ENCODE results near the gene CDC45. TPM values are rescaled to one million over a fixed set of nuclear protein-coding genes. Genes with fewer than 3 reads are reported as not detected.
A peak's percentile ranks its signal among the peaks of the same experiment; 100 is the strongest.

Gene CDC45
- total RNA-seq, 4 donors from 2014 or later = 0.39 to 3.9 (median 2.0) TPM

DNA sequence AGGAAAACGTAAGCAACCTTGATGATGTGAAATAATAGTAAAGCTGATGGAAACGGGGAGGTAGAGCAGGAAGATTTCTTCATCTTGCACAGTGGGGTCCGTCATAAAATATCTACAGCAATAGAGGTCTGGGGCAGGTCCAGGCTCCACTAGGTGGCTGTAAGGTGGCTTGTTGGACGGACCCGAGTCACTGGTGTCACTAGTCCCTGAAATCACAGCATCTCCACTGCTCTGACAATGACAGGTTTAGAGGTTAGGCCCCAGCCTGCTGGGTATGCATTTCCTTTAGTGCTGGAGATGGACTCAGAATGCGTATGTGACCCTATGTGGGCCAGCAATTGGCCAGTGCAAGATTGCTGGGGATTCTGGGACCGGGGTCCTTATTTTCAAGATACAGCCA is 69.7 kb downstream of the CDC45 start:
- TF ChIP-seq, protein P1, sequence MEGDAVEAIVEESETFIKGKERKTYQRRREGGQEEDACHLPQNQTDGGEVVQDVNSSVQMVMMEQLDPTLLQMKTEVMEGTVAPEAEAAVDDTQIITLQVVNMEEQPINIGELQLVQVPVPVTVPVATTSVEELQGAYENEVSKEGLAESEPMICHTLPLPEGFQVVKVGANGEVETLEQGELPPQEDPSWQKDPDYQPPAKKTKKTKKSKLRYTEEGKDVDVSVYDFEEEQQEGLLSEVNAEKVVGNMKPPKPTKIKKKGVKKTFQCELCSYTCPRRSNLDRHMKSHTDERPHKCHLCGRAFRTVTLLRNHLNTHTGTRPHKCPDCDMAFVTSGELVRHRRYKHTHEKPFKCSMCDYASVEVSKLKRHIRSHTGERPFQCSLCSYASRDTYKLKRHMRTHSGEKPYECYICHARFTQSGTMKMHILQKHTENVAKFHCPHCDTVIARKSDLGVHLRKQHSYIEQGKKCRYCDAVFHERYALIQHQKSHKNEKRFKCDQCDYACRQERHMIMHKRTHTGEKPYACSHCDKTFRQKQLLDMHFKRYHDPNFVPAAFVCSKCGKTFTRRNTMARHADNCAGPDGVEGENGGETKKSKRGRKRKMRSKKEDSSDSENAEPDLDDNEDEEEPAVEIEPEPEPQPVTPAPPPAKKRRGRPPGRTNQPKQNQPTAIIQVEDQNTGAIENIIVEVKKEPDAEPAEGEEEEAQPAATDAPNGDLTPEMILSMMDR (IDR thresholded peaks at IDR 0.05) = no peak
- TF ChIP-seq POLR2A (IDR thresholded peaks at IDR 0.05) = no peak
- intact Hi-C loops (cut with DNase I; ENCODE audit: low total_unique reads) = no loop called here
- DNase-seq (ENCODE audit: low spot score in 2 of 2) = no peak
- H3K4me3 ChIP-seq (ENCODE audit: low read depth, poor library complexity, severe bottlenecking) = no peak overlapping the region
- 78 to 85% methylated on average over 7 of the region's 7 CpGs for WGBS, 2 donors

DNA sequence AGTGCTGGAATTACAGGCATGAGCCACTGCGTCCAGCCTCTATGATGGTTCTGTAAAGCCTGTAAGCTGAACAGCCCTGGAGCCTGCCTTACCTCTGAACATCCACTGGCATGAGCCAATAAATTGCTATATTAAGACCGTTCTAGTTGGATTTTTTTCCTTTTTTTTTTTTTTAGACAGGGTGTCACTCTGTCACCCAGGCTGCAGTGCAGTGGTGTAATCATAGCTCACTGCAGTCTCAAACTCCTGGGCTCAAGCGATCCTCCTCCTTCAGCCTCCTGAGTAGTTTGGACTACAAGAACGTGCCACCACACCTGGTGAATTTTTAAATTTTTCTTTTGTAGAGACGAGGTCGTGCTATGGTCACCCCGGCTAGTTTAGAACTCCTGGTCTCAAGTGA is 70.7 kb downstream of the CDC45 start:
- DNase-seq (ENCODE audit: low spot score in 2 of 2) = no peak
- WGBS, 2 donors = 83 to 89% methylated on average over 7 of the region's 7 CpGs
- no peak for TF ChIP-seq POLR2A (IDR thresholded peaks at IDR 0.05)
- TF ChIP-seq, protein P1 (IDR thresholded peaks at IDR 0.05) = no peak
- intact Hi-C loops (cut with DNase I; ENCODE audit: low total_unique reads) = no loop called here
- H3K4me3 ChIP-seq (ENCODE audit: low read depth, poor library complexity, severe bottlenecking) = no peak overlapping the region

DNA sequence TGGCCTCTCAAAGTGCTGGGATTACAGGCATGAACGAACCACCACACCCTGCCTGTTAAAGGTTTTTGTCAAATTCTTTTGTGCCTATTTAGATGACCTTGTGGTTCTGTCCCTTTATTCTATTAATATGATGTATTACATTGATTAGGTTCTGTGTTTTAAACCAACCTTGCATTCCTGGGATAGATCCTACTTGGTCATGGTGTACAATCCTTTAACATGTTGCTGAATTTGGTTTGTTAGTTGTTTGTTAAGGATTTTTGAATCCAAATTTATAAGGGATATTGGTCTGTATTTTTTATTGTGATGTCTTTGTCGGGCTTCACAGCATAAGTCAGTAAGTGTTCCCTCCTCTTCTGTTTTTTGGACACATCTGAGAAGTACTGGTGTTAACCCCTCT is 73.5 kb downstream of the CDC45 start:
- 87 to 93% methylated on average over 2 of the region's 2 CpGs for WGBS, 2 donors
- TF ChIP-seq, protein P1 (IDR thresholded peaks at IDR 0.05) = no peak
- TF ChIP-seq POLR2A (IDR thresholded peaks at IDR 0.05) = no peak
- intact Hi-C loops (cut with DNase I; ENCODE audit: low total_unique reads) = no loop called here
- no peak for DNase-seq (ENCODE audit: low spot score in 2 of 2)
- H3K4me3 ChIP-seq (ENCODE audit: low read depth, poor library complexity, severe bottlenecking) = no peak overlapping the region

DNA sequence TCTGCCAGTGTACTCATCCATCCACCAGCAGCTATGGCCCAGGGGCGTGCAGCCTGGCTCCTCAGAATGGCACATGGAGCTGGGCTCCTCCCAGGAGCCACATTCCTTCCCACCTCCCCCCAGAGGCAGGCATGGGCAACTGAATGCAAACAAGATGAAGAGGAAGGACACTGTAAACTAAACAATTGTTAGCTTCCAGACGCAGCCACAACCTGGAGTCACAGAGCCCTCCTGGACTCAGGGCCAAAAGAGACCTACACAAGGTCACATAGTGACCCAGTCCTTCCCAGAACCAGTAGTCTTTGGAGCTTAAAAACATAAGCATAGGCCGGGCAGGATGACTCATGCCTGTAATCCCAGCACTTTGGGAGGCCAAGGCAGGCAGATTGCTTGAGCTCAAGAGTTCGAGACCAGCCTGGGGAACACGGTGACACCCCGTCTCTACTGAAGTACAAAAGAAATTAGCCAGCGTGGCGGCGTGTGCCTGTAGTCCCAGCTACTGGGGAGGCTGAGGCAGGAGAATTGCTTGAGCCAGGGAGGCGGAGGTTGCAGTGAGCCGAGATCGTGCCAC is 75.2 kb downstream of the CDC45 start:
- 77 to 78% methylated on average over 12 of the region's 12 CpGs for WGBS, 2 donors
- H3K4me3 ChIP-seq (ENCODE audit: low read depth, poor library complexity, severe bottlenecking) = no peak overlapping the region
- no peak for DNase-seq (ENCODE audit: low spot score in 2 of 2)
- intact Hi-C loops (cut with DNase I; ENCODE audit: low total_unique reads) = no loop called here
- TF ChIP-seq, protein P1 (IDR thresholded peaks at IDR 0.05) = no peak
- TF ChIP-seq POLR2A (IDR thresholded peaks at IDR 0.05) = no peak

DNA sequence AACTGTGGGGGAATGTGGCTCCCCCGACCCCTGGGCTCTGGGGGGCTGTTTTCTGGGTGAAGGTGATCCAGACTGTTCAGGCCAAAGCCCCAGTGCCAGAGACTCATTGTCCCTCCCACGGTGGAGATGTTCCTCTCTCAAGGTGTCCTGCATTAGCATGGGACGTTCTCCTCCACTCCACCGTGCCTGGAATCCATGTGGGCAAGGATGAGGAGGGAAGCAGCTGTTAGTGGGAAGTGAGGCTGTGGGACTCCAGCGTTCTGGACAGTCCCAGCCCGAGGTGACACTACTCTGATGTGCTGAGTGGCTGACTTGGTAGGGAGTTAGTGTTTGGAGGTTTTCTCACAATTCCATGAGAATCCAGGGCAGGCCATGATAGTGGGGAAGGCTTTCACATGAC is 75.9 kb downstream of the CDC45 start:
- TF ChIP-seq POLR2A (IDR thresholded peaks at IDR 0.05) = no peak
- TF ChIP-seq, protein P1 (IDR thresholded peaks at IDR 0.05) = no peak
- DNase-seq (ENCODE audit: low spot score in 2 of 2) = peak in 1 of 2 donors; percentile 75
- intact Hi-C loops (cut with DNase I; ENCODE audit: low total_unique reads) = no loop called here
- H3K4me3 ChIP-seq (ENCODE audit: low read depth, poor library complexity, severe bottlenecking) = no peak overlapping the region
- WGBS, 2 donors = 66 to 79% methylated on average over 6 of the region's 6 CpGs

DNA sequence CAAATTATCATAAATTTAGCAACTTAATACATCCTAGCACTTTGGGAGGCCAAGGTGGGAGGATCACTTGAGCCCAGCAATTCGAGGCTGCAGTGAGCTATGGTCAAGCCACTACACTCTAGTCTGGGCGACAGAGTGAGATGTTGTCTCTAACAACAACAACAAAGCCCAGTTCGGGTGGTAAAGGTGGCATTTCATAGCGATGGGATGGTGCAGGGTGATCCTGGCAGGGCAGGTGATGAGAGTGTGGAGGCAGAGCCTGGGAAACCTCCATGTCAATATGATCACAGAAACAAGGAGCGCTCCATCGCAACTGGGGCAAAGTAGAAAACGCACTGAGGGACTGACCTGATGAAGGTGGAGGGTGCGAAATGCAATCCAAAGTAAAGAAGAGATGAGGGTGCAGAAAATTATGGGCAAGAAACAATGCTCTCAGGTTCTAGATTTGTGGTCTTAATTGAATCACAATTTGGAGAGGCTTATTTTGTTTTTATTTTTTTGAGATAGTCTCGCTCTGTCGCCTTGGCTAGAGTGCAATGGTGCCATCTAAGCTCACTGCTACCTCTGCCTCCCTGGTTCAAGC is 77.3 kb downstream of the CDC45 start:
- 90 to 92% methylated on average over 10 of the region's 10 CpGs for WGBS, 2 donors
- intact Hi-C loops (cut with DNase I; ENCODE audit: low total_unique reads) = no loop called here
- TF ChIP-seq, protein P1 (IDR thresholded peaks at IDR 0.05) = no peak
- no peak for TF ChIP-seq POLR2A (IDR thresholded peaks at IDR 0.05)
- DNase-seq (ENCODE audit: low spot score in 2 of 2) = peak in 1 of 2 donors; percentile 56
- no peak overlapping the region for H3K4me3 ChIP-seq (ENCODE audit: low read depth, poor library complexity, severe bottlenecking)
